H1 (cell line): ENCODE data around the gene ADAMTSL2. TPM values are rescaled to one million over a fixed set of nuclear protein-coding genes. Genes with fewer than 3 reads are reported as not detected.

Source experiments
- CEBPB ChIP-seq: IDR thresholded peaks from 2 replicates; pipeline ENCODE4 v1.6.1; 2012; ENCODE audit warnings: low read depth, low read length
- CREB1 ChIP-seq: IDR thresholded peaks from 2 replicates; pipeline ENCODE4 v1.6.1; 2012; ENCODE audit warnings: inconsistent platforms
- EGR1 ChIP-seq: IDR thresholded peaks from 2 replicates; pipeline ENCODE4 v1.6.1; 2011; ENCODE audit warnings: low read depth, low read length, borderline replicate concordance
- JUN ChIP-seq: IDR thresholded peaks from 2 replicates; pipeline ENCODE4 v1.6.1; 2011; ENCODE audit warnings: low read depth, mild to moderate bottlenecking, improper control_type of control experiment, low read length
- MAFK ChIP-seq: IDR thresholded peaks from 2 replicates; pipeline ENCODE4 v1.6.1; 2012; ENCODE audit warnings: low read depth, mild to moderate bottlenecking, improper control_type of control experiment, low read length
- PHF8 ChIP-seq: fragments of 200-600 bp; sonication (generic); conservative IDR thresholded peaks from 2 replicates; pipeline ENCODE4 v1.7.1; 2012; ENCODE audit warnings: low read depth, mild to moderate bottlenecking, inconsistent platforms, low read length, moderate library complexity
- RBBP5 ChIP-seq: IDR thresholded peaks from 2 replicates; pipeline ENCODE4 v1.7.1; 2012; ENCODE audit warnings: low read depth, mild to moderate bottlenecking, inconsistent platforms, low read length, moderate library complexity, borderline replicate concordance
- TAF7 ChIP-seq: optimal IDR thresholded peaks from 2 replicates; pipeline ENCODE3; 2011; ENCODE audit warnings: low read depth, mild to moderate bottlenecking, inconsistent platforms, low read length, moderate library complexity, borderline replicate concordance
- TCF12 ChIP-seq: IDR thresholded peaks from 2 replicates; pipeline ENCODE4 v1.6.1; 2011; ENCODE audit warnings: low read depth, mild to moderate bottlenecking, low read length
- TEAD4 ChIP-seq: IDR thresholded peaks from 2 replicates; pipeline ENCODE4 v1.6.1; 2012; ENCODE audit warnings: low read depth, low read length, inconsistent platforms, mixed read lengths
- YY1 ChIP-seq: IDR thresholded peaks from 2 replicates; pipeline ENCODE4 v1.6.1; 2011; ENCODE audit warnings: low read depth, mild to moderate bottlenecking, low read length
- polyA plus RNA-seq, 7 experiments: library from polyadenylated mRNA; depleted of rRNA in 3 of 7; stranded (reverse) in 5 of 7; unstranded in 2 of 7; fragments of >200 nt in 5 of 7; fragments of 200-250 nt in 2 of 7; gene quantifications; 1 replicate in 5 of 7; 2 replicates in 1 of 7; 4 replicates in 1 of 7; pipeline versions ENCODE4 v1.2.1 to v1.2.3, GENCODE V29; 2011 to 2013; ENCODE audit warnings: missing spikeins in 2 of 7, mixed read lengths in 2 of 7
- total RNA-seq: library from RNA; stranded (reverse); fragmentation: NEBNext Ultra II Directional; extraction: Animal tissue kit (Norgen Biotek cat#: 25700); gene quantifications from 2 replicates; pipeline ENCODE4 v1.2.1, GENCODE V29; 2021

Gene ADAMTSL2
- total and polyA plus RNA-seq, 2 of the 8 experiments (the other 6 are each of a cell fraction or from before 2014, with no cell fraction given), result 0.74 to 0.76 TPM

- TF ChIP-seq RBBP5, result no peak
- TF ChIP-seq YY1, result no peak
- TF ChIP-seq CEBPB, result no peak
- TF ChIP-seq TEAD4, result no peak
- TF ChIP-seq JUN, result no peak
- TF ChIP-seq PHF8, result no peak
- TF ChIP-seq CREB1, result no peak
- no peak for TF ChIP-seq TCF12
- no peak for TF ChIP-seq EGR1
- TF ChIP-seq TAF7, result no peak
- no peak for TF ChIP-seq MAFK
Measured at GRCh38 chr9:133576031-133576874, 41.7 kb downstream of the ADAMTSL2 start (continued).
